SK-N-SH (cell line): Measurements from ENCODE around the gene CTXND1. TPM values are rescaled to one million over a fixed set of nuclear protein-coding genes. Genes with fewer than 3 reads are reported as not detected.

ENCODE experiments used
- CTCF ChIA-PET: fragments of 300-600, 350-600 bp; formaldehyde crosslinking; extraction: SDS; loops from one replicate; lab custom pipeline; 2021; lab: Yijun Ruan, JAX
- POLR2A ChIA-PET: fragments of 350-600 bp; sonication (Branson Sonifier 250); formaldehyde crosslinking; extraction: SDS; loops from one replicate; lab custom pipeline; 2020; ENCODE audit warnings: antibody characterized with exemption, inconsistent platforms; lab: Yijun Ruan, JAX
- DNase-seq: peaks from one replicate; pipeline ENCODE4 v3.0.0; 2012
- H2AFZ ChIP-seq: fragments of 200-600 bp; sonication (generic); 2 replicates; pipeline ENCODE4 v1.8.1; 2016; ENCODE audit warnings: antibody characterized with exemption, mild to moderate bottlenecking, low read depth
- H3F3A ChIP-seq: fragments of 200-600 bp; sonication (generic); replicated peaks from 2 replicates; pipeline ENCODE3; 2016; ENCODE audit warnings: antibody characterized with exemption, mild to moderate bottlenecking; ENCODE audit not compliant: insufficient read depth
- H3K27ac ChIP-seq, 2 experiments: fragments of 200-500 bp in 1 of 2; fragments of 200-600 bp in 1 of 2; sonication (Bioruptor generic) in 1 of 2; sonication (generic), shearing (Covaris generic) in 1 of 2; 2 replicates each; pipeline versions ENCODE4 v1.5.1 to v1.6.1; 2014 to 2016; ENCODE audit warnings: low read depth in 2 of 2, inconsistent platforms in 1 of 2, low read length in 1 of 2, mild to moderate bottlenecking in 1 of 2, mixed read lengths in 1 of 2
- H3K27me3 ChIP-seq: fragments of 200-600 bp; sonication (generic), shearing (Covaris generic); 2 replicates; pipeline ENCODE4 v1.6.1; 2016; ENCODE audit warnings: mixed run types; ENCODE audit not compliant: insufficient read depth
- H3K36me3 ChIP-seq, 2 experiments: fragments of 200-500 bp in 1 of 2; fragments of 200-600 bp in 1 of 2; sonication (Bioruptor generic) in 1 of 2; sonication (generic) in 1 of 2; replicated peaks in 1 of 2; 2 replicates each; pipeline versions ENCODE3 to v1.5.1; 2014 to 2016; ENCODE audit warnings: low read length in 1 of 2, mild to moderate bottlenecking in 1 of 2; ENCODE audit not compliant: insufficient read depth in 2 of 2, control insufficient read depth in 1 of 2
- H3K4me1 ChIP-seq, 2 experiments: fragments of 200-500 bp in 1 of 2; fragments of 200-600 bp in 1 of 2; sonication (Bioruptor generic) in 1 of 2; sonication (generic), shearing (Covaris generic) in 1 of 2; 2 replicates each; pipeline versions ENCODE4 v1.5.1 to v1.6.1; 2014 to 2016; ENCODE audit warnings: low read depth in 1 of 2, low read length in 1 of 2, mixed run types in 1 of 2; ENCODE audit not compliant: insufficient read depth in 2 of 2, control insufficient read depth in 1 of 2
- H3K4me2 ChIP-seq: fragments of 200-600 bp; sonication (generic), shearing (Covaris generic); 2 replicates; pipeline ENCODE4 v1.6.1; 2017; ENCODE audit warnings: mixed run types
- H3K4me3 ChIP-seq, 2 experiments: fragments of 200-500 bp in 1 of 2; fragments of 200-600 bp in 1 of 2; sonication (Bioruptor generic) in 1 of 2; sonication (generic), shearing (Covaris generic) in 1 of 2; 2 replicates each; pipeline versions ENCODE4 v1.5.1 to v1.8.1; 2014 to 2016; ENCODE audit warnings: low read depth in 2 of 2, inconsistent platforms in 1 of 2, low read length in 1 of 2, mild to moderate bottlenecking in 1 of 2, mixed read lengths in 1 of 2, moderate library complexity in 1 of 2
- H3K79me2 ChIP-seq: fragments of 200-600 bp; sonication (generic); 2 replicates; pipeline ENCODE4 v1.8.1; 2017; ENCODE audit warnings: mild to moderate bottlenecking; ENCODE audit not compliant: insufficient read depth
- H3K9ac ChIP-seq: fragments of 200-600 bp; sonication (generic); 2 replicates; pipeline ENCODE4 v1.6.1; 2017; ENCODE audit warnings: mixed run types
- H3K9me2 ChIP-seq: fragments of 200-600 bp; sonication (generic); 2 replicates; pipeline ENCODE4 v1.6.1; 2017; ENCODE audit warnings: mixed run types
- H3K9me3 ChIP-seq: fragments of 200-600 bp; sonication (generic); 2 replicates; pipeline ENCODE4 v1.6.1; 2017; ENCODE audit warnings: mixed run types, mild to moderate bottlenecking, moderate library complexity
- H4K20me1 ChIP-seq: fragments of 200-600 bp; sonication (generic); 2 replicates; pipeline ENCODE4 v1.6.1; 2017; ENCODE audit warnings: mild to moderate bottlenecking, mixed run types; ENCODE audit not compliant: insufficient read depth
- CHD2 ChIP-seq: fragments of 150-350 bp; IDR thresholded peaks from 2 replicates; pipeline ENCODE4 v1.6.1; 2018; ENCODE audit warnings: low read length; ENCODE audit not compliant: partially characterized antibody
- EP300 ChIP-seq, 2 experiments: IDR thresholded peaks; 2 replicates each; pipeline versions ENCODE4 v1.4.0 to v1.6.1; 2012; ENCODE audit warnings: borderline replicate concordance in 1 of 2, low read depth in 1 of 2, low read length in 1 of 2
- FOSL2 ChIP-seq: IDR thresholded peaks from 2 replicates; pipeline ENCODE4 v1.4.0; 2012; ENCODE audit warnings: low read depth, mild to moderate bottlenecking, moderate library complexity, borderline replicate concordance
- FOXM1 ChIP-seq: IDR thresholded peaks from 2 replicates; pipeline ENCODE4 v1.4.0; 2012; ENCODE audit warnings: low read depth, mild to moderate bottlenecking
- GATA2 ChIP-seq: sonication (generic); formaldehyde crosslinking; IDR thresholded peaks from 2 replicates; pipeline ENCODE4 v1.5.0; 2020; ENCODE audit warnings: mild to moderate bottlenecking, missing genetic modification reagents
- MXI1 ChIP-seq: IDR thresholded peaks from 2 replicates; pipeline ENCODE4 v1.6.1; 2012; ENCODE audit warnings: mild to moderate bottlenecking, low read depth, low read length, improper control_type of control experiment
- NRF1 ChIP-seq: IDR thresholded peaks from 2 replicates; pipeline ENCODE4 v1.6.1; 2012; ENCODE audit warnings: low read depth, mild to moderate bottlenecking, low read length
- POLR2AphosphoS5 ChIP-seq: IDR thresholded peaks from 2 replicates; pipeline ENCODE4 v1.6.1; 2012; ENCODE audit warnings: low read depth, low read length
- RAD21 ChIP-seq: IDR thresholded peaks from 2 replicates; pipeline ENCODE4 v1.6.1; 2012; ENCODE audit warnings: mild to moderate bottlenecking, low read length
- RFX5 ChIP-seq: IDR thresholded peaks from 2 replicates; pipeline ENCODE4 v1.6.1; 2012; ENCODE audit warnings: mild to moderate bottlenecking, improper control_type of control experiment, low read length
- TCF12 ChIP-seq: IDR thresholded peaks from 2 replicates; pipeline ENCODE4 v1.4.0; 2012
- YY1 ChIP-seq: IDR thresholded peaks from 2 replicates; pipeline ENCODE4 v1.4.0; 2012; ENCODE audit warnings: low read depth, mild to moderate bottlenecking
- WGBS: methylation state at CpG from one replicate; pipeline ENCODE4 v1.1.6; 2017; ENCODE audit warnings: low lambda C conversion rate; 5-methylcytosine and 5-hydroxymethylcytosine counted together
- polyA plus RNA-seq, 3 experiments: library from polyadenylated mRNA; depleted of rRNA; stranded (reverse); fragments of >200 nt; gene quantifications; 2 replicates each; pipeline ENCODE4 v1.2.3, GENCODE V29; 2012
- TF ChIP-seq, protein P1 (sequence below): fragments of 200-600 bp; sonication (generic); IDR thresholded peaks from 2 replicates; pipeline ENCODE4 v1.6.1; 2017; ENCODE audit warnings: antibody characterized with exemption, mild to moderate bottlenecking, moderate library complexity
- TF ChIP-seq, protein P2 (sequence below): IDR thresholded peaks from 2 replicates; pipeline ENCODE4 v1.4.0; 2012; ENCODE audit warnings: low read depth, borderline replicate concordance
- TF ChIP-seq, protein P3 (sequence below): IDR thresholded peaks from 2 replicates; pipeline ENCODE4 v1.4.0; 2012; ENCODE audit warnings: low read depth
- TF ChIP-seq, protein P4 (sequence below): IDR thresholded peaks from 2 replicates; pipeline ENCODE4; 2012

CTXND1 gene
- polyA plus RNA-seq, 1 of the 3 experiments (the other 2 are of a cell fraction), result not detected

DNA sequence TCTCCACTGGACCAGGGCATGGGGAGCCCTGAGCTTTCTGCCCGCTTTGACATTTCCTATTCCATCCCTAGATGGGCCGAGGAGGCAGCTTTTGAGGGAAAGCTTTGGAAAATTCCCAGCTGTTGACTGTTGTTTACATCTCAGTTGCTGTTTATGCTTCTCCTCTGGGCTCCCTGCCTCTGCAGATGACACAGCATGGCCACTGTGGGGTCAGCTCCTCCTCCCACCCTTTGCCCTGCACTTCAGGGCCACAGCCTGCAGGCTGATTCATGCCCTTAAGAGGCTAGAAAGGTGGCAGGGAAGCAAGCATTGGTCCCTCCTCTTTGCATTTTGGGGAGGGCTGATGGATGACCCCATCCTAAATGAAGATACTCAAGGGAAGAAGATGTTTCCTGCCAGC, 8.5 kb upstream of the CTXND1 start:
- Histone ChIP-seq H3F3A (no peaks in the 10 kb centered on the region), H3K9ac (no peak overlapping the region), H3K4me3 (no peak overlapping the region), H3K36me3 (no peaks in the 10 kb centered on the region), H3K4me2 (no peak overlapping the region), H4K20me1 (no peaks in the 10 kb centered on the region), H3K9me2 (no peaks in the 10 kb centered on the region), H3K27me3 (peaks cover 6% of the 10 kb centered on the region), H3K4me1 (no peaks in the 10 kb centered on the region), H3K9me3 (no peaks in the 10 kb centered on the region), H2AFZ (no peak overlapping the region), H3K27ac (no peak overlapping the region), H3K79me2 (no peaks in the 10 kb centered on the region)
- DNase-seq, result no peak
- WGBS, result 0% methylated on average over 2 of the region's 2 CpGs
- no peak for TF ChIP-seq CHD2
- no peak for TF ChIP-seq RFX5
- TF ChIP-seq MXI1, result no peak
- no peak for TF ChIP-seq FOSL2
- TF ChIP-seq GATA2, result no peak
- TF ChIP-seq, protein P1, sequence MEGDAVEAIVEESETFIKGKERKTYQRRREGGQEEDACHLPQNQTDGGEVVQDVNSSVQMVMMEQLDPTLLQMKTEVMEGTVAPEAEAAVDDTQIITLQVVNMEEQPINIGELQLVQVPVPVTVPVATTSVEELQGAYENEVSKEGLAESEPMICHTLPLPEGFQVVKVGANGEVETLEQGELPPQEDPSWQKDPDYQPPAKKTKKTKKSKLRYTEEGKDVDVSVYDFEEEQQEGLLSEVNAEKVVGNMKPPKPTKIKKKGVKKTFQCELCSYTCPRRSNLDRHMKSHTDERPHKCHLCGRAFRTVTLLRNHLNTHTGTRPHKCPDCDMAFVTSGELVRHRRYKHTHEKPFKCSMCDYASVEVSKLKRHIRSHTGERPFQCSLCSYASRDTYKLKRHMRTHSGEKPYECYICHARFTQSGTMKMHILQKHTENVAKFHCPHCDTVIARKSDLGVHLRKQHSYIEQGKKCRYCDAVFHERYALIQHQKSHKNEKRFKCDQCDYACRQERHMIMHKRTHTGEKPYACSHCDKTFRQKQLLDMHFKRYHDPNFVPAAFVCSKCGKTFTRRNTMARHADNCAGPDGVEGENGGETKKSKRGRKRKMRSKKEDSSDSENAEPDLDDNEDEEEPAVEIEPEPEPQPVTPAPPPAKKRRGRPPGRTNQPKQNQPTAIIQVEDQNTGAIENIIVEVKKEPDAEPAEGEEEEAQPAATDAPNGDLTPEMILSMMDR, result no peak
- TF ChIP-seq FOXM1, result no peak
- no peak for TF ChIP-seq RAD21
- TF ChIP-seq POLR2AphosphoS5, result no peak
- TF ChIP-seq YY1, result no peak
- TF ChIP-seq, protein P2, sequence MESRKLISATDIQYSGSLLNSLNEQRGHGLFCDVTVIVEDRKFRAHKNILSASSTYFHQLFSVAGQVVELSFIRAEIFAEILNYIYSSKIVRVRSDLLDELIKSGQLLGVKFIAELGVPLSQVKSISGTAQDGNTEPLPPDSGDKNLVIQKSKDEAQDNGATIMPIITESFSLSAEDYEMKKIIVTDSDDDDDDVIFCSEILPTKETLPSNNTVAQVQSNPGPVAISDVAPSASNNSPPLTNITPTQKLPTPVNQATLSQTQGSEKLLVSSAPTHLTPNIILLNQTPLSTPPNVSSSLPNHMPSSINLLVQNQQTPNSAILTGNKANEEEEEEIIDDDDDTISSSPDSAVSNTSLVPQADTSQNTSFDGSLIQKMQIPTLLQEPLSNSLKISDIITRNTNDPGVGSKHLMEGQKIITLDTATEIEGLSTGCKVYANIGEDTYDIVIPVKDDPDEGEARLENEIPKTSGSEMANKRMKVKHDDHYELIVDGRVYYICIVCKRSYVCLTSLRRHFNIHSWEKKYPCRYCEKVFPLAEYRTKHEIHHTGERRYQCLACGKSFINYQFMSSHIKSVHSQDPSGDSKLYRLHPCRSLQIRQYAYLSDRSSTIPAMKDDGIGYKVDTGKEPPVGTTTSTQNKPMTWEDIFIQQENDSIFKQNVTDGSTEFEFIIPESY, result no peak
- TF ChIP-seq NRF1, result no peak
- TF ChIP-seq, protein P3, sequence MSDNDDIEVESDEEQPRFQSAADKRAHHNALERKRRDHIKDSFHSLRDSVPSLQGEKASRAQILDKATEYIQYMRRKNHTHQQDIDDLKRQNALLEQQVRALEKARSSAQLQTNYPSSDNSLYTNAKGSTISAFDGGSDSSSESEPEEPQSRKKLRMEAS, result no peak
- TF ChIP-seq TCF12, result no peak
- TF ChIP-seq, protein P4, sequence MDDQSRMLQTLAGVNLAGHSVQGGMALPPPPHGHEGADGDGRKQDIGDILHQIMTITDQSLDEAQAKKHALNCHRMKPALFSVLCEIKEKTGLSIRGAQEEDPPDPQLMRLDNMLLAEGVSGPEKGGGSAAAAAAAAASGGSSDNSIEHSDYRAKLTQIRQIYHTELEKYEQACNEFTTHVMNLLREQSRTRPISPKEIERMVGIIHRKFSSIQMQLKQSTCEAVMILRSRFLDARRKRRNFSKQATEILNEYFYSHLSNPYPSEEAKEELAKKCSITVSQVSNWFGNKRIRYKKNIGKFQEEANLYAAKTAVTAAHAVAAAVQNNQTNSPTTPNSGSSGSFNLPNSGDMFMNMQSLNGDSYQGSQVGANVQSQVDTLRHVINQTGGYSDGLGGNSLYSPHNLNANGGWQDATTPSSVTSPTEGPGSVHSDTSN, result no peak
- TF ChIP-seq EP300 (IDR thresholded peaks at IDR 0.05; ENCODE audit: borderline replicate concordance in 1 of 2, low read depth in 1 of 2, low read length in 1 of 2), result no peak
- ChIA-PET POLR2A (no interaction called here), CTCF (no interaction called here)
